BLaER1 treated with 17β-estradiol and CSF1 and Interleukin-3, amounts not matched to agents 10 nM and 100 nM (cell line): ENCODE measurements around the gene VCAM1.
"Not testable (repeated sequence)": the region's sequence is repeated elsewhere in the genome, so short reads cannot be mapped to it uniquely, and the experiment has no call there.

Experiments
- H3K27ac ChIP-seq, 11 experiments: shearing (Covaris generic); formaldehyde crosslinking; 2 replicates each; pipeline ENCODE4 v1.8.1; 2022
- H3K27me3 ChIP-seq, 11 experiments: shearing (Covaris generic); formaldehyde crosslinking; 2 replicates each; pipeline ENCODE4 v1.8.1; 2022
- H3K36me3 ChIP-seq, 11 experiments: shearing (Covaris generic); formaldehyde crosslinking; 2 replicates each; pipeline ENCODE4 v1.8.1; 2022
- H3K4me1 ChIP-seq, 10 experiments: shearing (Covaris generic); formaldehyde crosslinking; 2 replicates each; pipeline ENCODE4 v1.8.1; 2022
- H3K4me2 ChIP-seq, 11 experiments: shearing (Covaris generic); formaldehyde crosslinking; 2 replicates each; pipeline ENCODE4 v1.8.1; 2022
- H3K4me3 ChIP-seq, 10 experiments: shearing (Covaris generic); formaldehyde crosslinking; 2 replicates each; pipeline ENCODE4 v1.8.1; 2022
- H3K9ac ChIP-seq, 11 experiments: shearing (Covaris generic); formaldehyde crosslinking; 2 replicates each; pipeline ENCODE4 v1.8.1; 2022
- H3K9me3 ChIP-seq, 11 experiments: shearing (Covaris generic); formaldehyde crosslinking; replicated peaks in 1 of 11; 2 replicates each; pipeline ENCODE4 v1.8.1; 2022
- H4K20me1 ChIP-seq, 11 experiments: shearing (Covaris generic); formaldehyde crosslinking; 2 replicates each; pipeline ENCODE4 v1.8.1; 2022
- Cebpa-rat ChIP-seq, 11 experiments: shearing (Covaris generic); IDR thresholded peaks; 2 replicates each; pipeline ENCODE4 v1.8.1; 2022

VCAM1 gene

DNA sequence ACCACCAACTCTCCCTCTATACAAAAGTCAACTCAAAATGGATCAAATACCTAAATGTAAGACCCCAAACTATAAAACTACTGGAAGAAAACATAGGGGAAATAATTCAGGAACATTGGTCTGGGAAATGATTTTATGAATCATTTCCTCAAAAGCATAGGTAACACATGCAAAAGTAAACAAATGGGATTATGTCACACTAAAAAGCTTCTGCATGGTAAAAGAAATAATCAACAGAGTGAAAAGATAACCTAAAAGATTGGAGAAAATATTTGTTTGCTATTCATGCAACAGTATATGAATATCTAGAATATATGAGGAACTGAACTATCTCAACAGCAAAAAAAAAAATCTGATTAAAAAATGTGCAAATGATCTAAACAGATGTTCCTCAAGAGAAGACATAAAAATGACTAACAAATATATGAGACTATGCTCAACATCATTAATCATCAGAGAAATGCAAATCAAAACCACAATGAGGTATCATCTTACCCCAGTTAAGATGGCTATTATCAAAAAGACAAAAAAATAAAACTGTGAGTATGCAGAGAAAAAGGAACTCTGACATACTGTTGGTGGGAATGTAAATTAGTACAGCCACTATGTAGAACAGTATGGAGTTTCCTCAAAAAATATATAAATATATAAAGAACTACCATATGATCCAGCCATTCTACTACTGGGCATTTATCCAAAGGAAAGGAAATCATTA lies 47.8 kb downstream of the VCAM1 start:
- Histone ChIP-seq H4K20me1 (no peaks in the 10 kb centered on the region), H3K27me3 (no peaks in the 10 kb centered on the region), H3K4me2 (peak overlapping the region in 2 of 11 experiments; percentile 9 to 47; a peak in 1 of 22 replicates), H3K4me3 (no peak overlapping the region), H3K4me1 (peaks cover 0 to 29% (median 0%) of the 10 kb centered on the region in 10 experiments; a peak in 6 of 20 replicates), H3K27ac (no peak overlapping the region), H3K9me3 (no peaks in the 10 kb centered on the region), H3K9ac (no peak overlapping the region), H3K36me3 (no peaks in the 10 kb centered on the region)
- TF ChIP-seq Cebpa-rat (IDR thresholded peaks at IDR 0.05), result no peak

DNA sequence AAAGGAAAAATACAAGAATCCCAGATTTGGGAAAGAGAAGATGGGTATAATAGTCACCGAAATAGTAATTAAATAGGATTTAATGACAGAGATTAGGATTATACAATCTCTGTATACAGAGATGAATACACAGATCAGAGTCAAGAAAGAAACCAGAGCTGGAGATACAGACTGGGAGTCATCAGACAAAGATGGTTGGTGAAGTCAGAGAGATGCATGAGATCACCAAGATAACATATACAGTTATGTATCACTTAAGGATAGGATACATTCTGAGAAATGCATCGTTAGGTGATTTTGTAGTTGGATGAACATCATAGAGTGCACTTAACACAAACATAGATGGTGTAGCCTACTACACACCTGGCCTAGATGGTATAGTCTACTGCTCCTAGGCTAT lies 49.8 kb downstream of the VCAM1 start:
- Histone ChIP-seq H3K9me3 (no peaks in the 10 kb centered on the region), H3K27ac (no peak overlapping the region), H3K4me1 (peaks cover 0 to 35% (median 0%) of the 10 kb centered on the region in 10 experiments; a peak in 6 of 20 replicates), H3K4me2 (no peak overlapping the region; a peak in 1 of 22 replicates), H3K4me3 (no peak overlapping the region), H3K9ac (no peak overlapping the region), H3K27me3 (no peaks in the 10 kb centered on the region), H3K36me3 (no peaks in the 10 kb centered on the region), H4K20me1 (no peaks in the 10 kb centered on the region)
- no peak for TF ChIP-seq Cebpa-rat (IDR thresholded peaks at IDR 0.05)

DNA sequence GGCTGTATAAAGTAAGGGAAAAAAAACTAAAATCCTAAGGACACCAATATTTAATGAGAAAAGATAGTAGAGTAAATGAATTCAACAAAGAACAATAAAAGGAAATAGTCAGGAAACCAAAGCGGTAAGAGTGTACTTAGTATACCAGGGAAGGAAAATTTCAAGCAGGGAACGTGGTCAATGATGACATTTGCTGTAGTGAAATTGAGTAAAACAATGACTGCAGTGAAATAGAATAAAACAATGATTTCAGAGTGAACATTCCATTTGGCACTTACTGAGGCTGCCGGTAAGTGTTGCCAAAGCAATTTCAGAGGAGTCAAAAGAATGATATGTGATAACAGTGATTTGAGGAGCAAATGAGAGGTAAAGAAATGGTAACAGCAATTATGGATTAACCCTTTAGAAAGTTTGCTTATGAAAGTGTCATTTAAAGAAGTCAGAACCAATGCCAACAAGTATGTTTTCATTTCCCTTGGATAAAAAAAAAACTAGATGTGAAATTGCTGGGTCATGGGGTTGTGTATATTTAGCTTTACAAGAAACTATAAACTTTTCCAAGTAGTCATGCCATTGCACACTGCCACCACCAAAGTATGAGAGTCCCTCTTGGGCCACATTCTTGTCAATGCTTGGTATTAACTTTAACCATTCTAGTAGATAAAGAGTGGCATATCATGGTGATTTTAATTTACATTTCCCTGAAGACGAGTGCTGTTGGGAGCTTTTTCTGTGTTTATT lies 50.5 kb downstream of the VCAM1 start:
- no peak for TF ChIP-seq Cebpa-rat (IDR thresholded peaks at IDR 0.05)
- Histone ChIP-seq H4K20me1 (no peaks in the 10 kb centered on the region), H3K9ac (no peak overlapping the region), H3K4me3 (no peak overlapping the region), H3K27ac (peak overlapping the region in 3 of 11 experiments; percentile 21 to 34 (median 24); a peak in 3 of 22 replicates), H3K27me3 (no peaks in the 10 kb centered on the region), H3K4me2 (peak overlapping the region in 4 of 11 experiments; percentile 0 to 63 (median 36); a peak in 5 of 22 replicates), H3K9me3 (no peaks in the 10 kb centered on the region), H3K4me1 (peaks cover 0 to 35% (median 0%) of the 10 kb centered on the region in 10 experiments; a peak in 6 of 20 replicates), H3K36me3 (no peaks in the 10 kb centered on the region)

DNA sequence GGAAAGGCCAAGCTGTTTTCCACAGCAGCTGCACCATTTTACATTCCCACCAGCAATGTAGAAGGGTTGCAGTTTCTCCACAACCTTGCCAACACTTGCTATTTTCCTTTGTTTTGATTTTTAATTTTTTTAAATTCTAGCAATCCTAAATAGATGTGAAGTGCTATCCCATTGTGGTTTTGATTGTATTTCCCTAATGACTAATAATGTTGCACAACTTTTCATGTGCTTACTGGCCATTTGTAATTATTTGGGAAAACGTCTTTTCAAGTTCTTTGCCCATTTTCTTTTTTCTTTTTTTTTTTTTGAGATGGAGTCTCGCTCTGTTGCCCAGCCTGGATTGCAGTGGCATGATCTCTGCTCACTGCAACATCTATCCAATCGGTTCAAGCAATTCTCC lies 53.9 kb downstream of the VCAM1 start:
- Histone ChIP-seq H3K4me3 (no peak overlapping the region), H3K36me3 (no peaks in the 10 kb centered on the region), H3K27ac (no peak overlapping the region), H3K4me1 (peaks cover 0 to 20% (median 0%) of the 10 kb centered on the region in 10 experiments; a peak in 6 of 20 replicates), H4K20me1 (no peaks in the 10 kb centered on the region), H3K9ac (no peak overlapping the region), H3K27me3 (no peaks in the 10 kb centered on the region), H3K9me3 (no peaks in the 10 kb centered on the region), H3K4me2 (0 out of 22 replicates have a peak overlapping the region, but pooled peaks of 1 of the 11 experiments have one; percentile 19)
- no peak for TF ChIP-seq Cebpa-rat (IDR thresholded peaks at IDR 0.05)

DNA sequence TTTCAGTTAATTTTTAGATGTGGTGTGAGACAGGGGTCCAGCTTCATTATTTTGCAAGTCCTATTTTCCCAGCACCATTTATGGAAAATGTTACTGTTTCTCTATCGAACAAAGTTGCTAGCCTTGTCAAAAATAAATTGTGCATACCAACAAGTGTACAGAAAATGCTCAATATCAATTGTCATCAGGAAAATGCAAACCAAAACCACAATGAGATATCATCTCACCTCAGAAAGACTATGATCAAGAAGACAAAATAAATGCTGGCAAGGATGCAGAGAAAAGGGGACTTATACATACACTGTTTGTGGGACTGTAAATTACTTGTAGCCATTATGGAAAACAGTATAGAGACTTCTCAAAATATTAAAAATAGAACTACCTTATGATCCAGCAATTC lies 54.8 kb downstream of the VCAM1 start:
- Histone ChIP-seq H3K9me3 (no peaks in the 10 kb centered on the region), H3K4me2 (no peak overlapping the region), H4K20me1 (no peaks in the 10 kb centered on the region), H3K9ac (no peak overlapping the region), H3K4me3 (no peak overlapping the region), H3K36me3 (no peaks in the 10 kb centered on the region), H3K4me1 (peaks cover 0 to 24% (median 0%) of the 10 kb centered on the region in 10 experiments; a peak in 6 of 20 replicates), H3K27ac (no peak overlapping the region), H3K27me3 (no peaks in the 10 kb centered on the region)
- no peak for TF ChIP-seq Cebpa-rat (IDR thresholded peaks at IDR 0.05)

DNA sequence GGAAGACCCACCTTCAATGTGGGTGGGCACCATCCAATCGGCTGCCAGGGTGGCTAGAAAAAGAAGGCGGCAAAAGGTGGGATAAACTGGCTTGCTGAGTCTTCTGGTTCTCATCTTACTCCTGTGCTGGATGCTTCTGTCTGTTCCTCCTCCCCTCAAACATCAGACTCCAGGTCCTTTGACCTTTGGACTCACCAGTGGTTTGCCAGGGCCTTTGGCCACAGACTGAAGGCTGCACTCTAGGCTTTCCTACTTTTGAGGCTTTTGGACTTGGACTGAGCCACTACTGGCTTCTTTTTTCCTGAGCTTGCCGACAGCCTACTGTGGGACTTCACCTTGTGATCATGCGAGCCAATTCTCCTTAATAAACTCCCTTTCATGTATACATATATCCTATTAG lies 55.9 kb downstream of the VCAM1 start:
- H3K4me3 ChIP-seq, result no peak overlapping the region
- H3K9ac ChIP-seq, result no peak overlapping the region
- TF ChIP-seq Cebpa-rat (IDR thresholded peaks at IDR 0.05), result no peak
- H3K4me1 ChIP-seq, result peaks cover 0 to 13% (median 0%) of the 10 kb centered on the region in 10 experiments; a peak in 6 of 20 replicates
- no peak overlapping the region for H3K27ac ChIP-seq
- no peaks in the 10 kb centered on the region for H3K36me3 ChIP-seq
- no peak overlapping the region for H3K4me2 ChIP-seq
- no peaks in the 10 kb centered on the region for H4K20me1 ChIP-seq
- 0 out of 22 replicates have a peak, but pooled peaks cover 0 to 3% (median 0%) of the 10 kb centered on the region in 11 experiments for H3K9me3 ChIP-seq
- H3K27me3 ChIP-seq, result no peaks in the 10 kb centered on the region

DNA sequence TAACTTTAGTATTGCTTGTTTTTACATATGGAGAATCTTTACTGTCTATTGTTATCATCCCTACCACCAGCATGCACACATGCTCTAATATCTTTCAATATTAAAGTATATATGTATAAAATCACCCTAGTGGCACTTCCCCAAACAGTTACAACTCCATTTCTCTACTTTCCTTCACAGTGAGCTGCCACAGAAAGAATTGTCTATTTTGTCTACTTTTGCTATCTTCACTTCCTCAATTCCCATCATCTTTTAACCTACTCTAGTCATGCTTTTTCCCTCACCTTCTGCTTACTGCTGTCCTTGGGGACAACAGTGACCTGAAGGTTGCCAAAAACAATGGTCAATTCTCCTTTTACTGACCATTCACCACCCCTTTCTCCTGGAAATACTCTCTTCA lies 59.2 kb downstream of the VCAM1 start:
- Histone ChIP-seq H3K27ac (no peak overlapping the region), H4K20me1 (no peaks in the 10 kb centered on the region), H3K27me3 (no peaks in the 10 kb centered on the region), H3K4me2 (peak overlapping the region in 1 of 11 experiments; percentile 48; a peak in 1 of 22 replicates), H3K9me3 (peaks cover 0 to 13% (median 8%) of the 10 kb centered on the region in 11 experiments; a peak in 9 of 22 replicates), H3K36me3 (no peaks in the 10 kb centered on the region), H3K4me3 (no peak overlapping the region), H3K4me1 (peaks cover 0 to 5% (median 0%) of the 10 kb centered on the region in 10 experiments; a peak in 1 of 20 replicates), H3K9ac (no peak overlapping the region)
- TF ChIP-seq Cebpa-rat (IDR thresholded peaks at IDR 0.05), result no peak

DNA sequence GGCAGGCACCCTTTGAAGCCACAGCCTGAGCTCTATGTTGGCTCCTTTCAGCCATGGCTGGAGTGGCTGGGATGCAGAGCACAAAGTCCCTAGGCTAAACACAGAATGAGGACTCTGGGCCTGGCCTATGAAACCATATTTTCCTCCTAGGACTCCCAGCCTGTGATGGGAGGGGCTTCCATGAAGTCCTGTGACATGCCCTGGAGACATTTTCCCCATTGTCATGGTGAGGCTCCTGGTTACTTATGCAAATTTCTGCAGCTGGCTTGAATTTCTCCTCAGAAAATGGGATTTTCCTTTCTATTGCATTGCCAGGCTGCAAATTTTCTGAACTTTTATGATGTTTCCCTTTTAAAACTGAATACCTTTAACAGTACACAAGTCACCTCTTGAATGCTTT lies 61.3 kb downstream of the VCAM1 start:
- no peak overlapping the region for H3K4me2 ChIP-seq
- no peaks in the 10 kb centered on the region for H4K20me1 ChIP-seq
- H3K9me3 ChIP-seq, result peaks cover 0 to 13% (median 8%) of the 10 kb centered on the region in 11 experiments; a peak in 9 of 22 replicates
- H3K9ac ChIP-seq, result no peak overlapping the region
- H3K4me1 ChIP-seq, result peaks cover 0 to 4% (median 0%) of the 10 kb centered on the region in 10 experiments; a peak in 1 of 20 replicates
- H3K4me3 ChIP-seq, result no peak overlapping the region
- H3K36me3 ChIP-seq, result no peaks in the 10 kb centered on the region
- no peak overlapping the region for H3K27ac ChIP-seq
- TF ChIP-seq Cebpa-rat (IDR thresholded peaks at IDR 0.05), result no peak
- H3K27me3 ChIP-seq, result no peaks in the 10 kb centered on the region

DNA sequence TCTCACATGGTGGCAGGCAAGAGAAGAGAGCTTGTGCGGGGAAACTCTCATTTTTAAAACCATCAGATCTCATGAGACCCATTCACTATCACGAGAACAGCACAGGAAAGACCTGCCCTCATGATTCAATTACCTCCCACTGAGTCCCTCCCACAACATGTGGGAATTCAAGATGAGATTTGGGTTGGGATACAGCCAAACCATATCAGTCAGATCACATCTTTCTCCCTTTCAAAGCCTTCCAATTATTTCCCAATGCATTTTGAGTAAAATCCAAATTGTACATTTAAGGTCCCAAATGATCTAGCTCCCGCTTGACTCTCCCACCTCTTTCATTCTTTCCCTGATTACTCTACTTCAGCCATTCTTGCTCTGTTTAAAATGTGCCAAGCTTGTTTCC lies 62.2 kb downstream of the VCAM1 start:
- not testable (repeated sequence) for H3K27me3 ChIP-seq, H3K4me2 ChIP-seq, H4K20me1 ChIP-seq, H3K9ac ChIP-seq, H3K27ac ChIP-seq, H3K4me3 ChIP-seq, H3K4me1 ChIP-seq, H3K36me3 ChIP-seq
- peaks cover 0 to 13% (median 8%) of the 10 kb centered on the region in 11 experiments; a peak in 9 of 22 replicates for H3K9me3 ChIP-seq
